ENCODE measurements around the gene ZFP36L2. TPM values are rescaled to one million over a fixed set of nuclear protein-coding genes. Genes with fewer than 3 reads are reported as not detected.

Gene ZFP36L2
- total and polyA plus RNA-seq, 11 donors, result 28.8 to 94.4 (median 38.5) TPM

GRCh38 chr2:43174368-43174916 is 52.0 kb downstream of the ZFP36L2 start:
- peaks cover 0 to 91% (median 35%) of the 10 kb centered on the region in 12 donors for H3K4me1 ChIP-seq
- H3K4me3 ChIP-seq, result no peak overlapping the region
- 54 to 61% (median 58%) methylated on average over 9 of the region's 9 CpGs for WGBS, 4 donors
- peak overlapping the region; percentile 6 to 90 (median 60) for H3K27ac ChIP-seq
- peaks cover 0 to 27% (median 12%) of the 10 kb centered on the region in 12 donors for H3K9me3 ChIP-seq
- peak; percentile 53 to 75 (median 65) for DNase-seq
- H3K27me3 ChIP-seq, result no peaks in the 10 kb centered on the region
- H3K36me3 ChIP-seq, result no peaks in the 10 kb centered on the region
- TF ChIP-seq POLR2A (IDR thresholded peaks at IDR 0.05) (no peak), CTCF (IDR thresholded peaks at IDR 0.05) (no peak)
- intact Hi-C loops (cut with DNase I), result loop anchor here in 2 of 10 donors (5.0 kb wide), 2 partner anchors 43 to 147 kb away; no protein-coding TSS in a partner anchor
- ATAC-seq, result peak in 3 of 4 donors; percentile 31 to 75 (median 39)

Data from heart left ventricle (tissue), 16 donors.